Thymus (tissue), 11 donors: ENCODE data around the gene WDR27. TPM values are rescaled to one million over a fixed set of nuclear protein-coding genes. Genes with fewer than 3 reads are reported as not detected.

Experiments
- DNase-seq, 9 donors: peaks; one replicate each; pipeline ENCODE4 v3.0.0-alpha.2; 2013; ENCODE audit warnings: low spot score in 9 of 9, low read depth in 6 of 9, missing footprints in 1 of 9
- H3K27ac ChIP-seq, 2 donors: one replicate each; pipeline ENCODE4 v1.5.1; 2013; ENCODE audit warnings: control low read depth in 1 of 2, low read depth in 1 of 2, low read length in 1 of 2, mild to moderate bottlenecking in 1 of 2, moderate library complexity in 1 of 2
- H3K27me3 ChIP-seq, 2 donors: one replicate each; pipeline ENCODE4 v1.5.1; 2013; ENCODE audit warnings: low read length in 1 of 2; ENCODE audit not compliant: control insufficient read depth in 2 of 2, insufficient read depth in 1 of 2
- H3K36me3 ChIP-seq, 2 donors: one replicate each; pipeline ENCODE4 v1.5.1; 2013; ENCODE audit warnings: low read length in 1 of 2, mild to moderate bottlenecking in 1 of 2, moderate library complexity in 1 of 2; ENCODE audit not compliant: control insufficient read depth in 2 of 2, insufficient read depth in 2 of 2
- H3K4me1 ChIP-seq, 2 donors: one replicate each; pipeline ENCODE4 v1.5.1; 2013; ENCODE audit warnings: low read length in 2 of 2; ENCODE audit not compliant: control insufficient read depth in 2 of 2, insufficient read depth in 2 of 2
- H3K4me3 ChIP-seq, 2 donors: one replicate each; pipeline ENCODE4 v1.5.1; 2013; ENCODE audit warnings: low read length in 2 of 2, control low read depth in 1 of 2, mild to moderate bottlenecking in 1 of 2
- H3K9me3 ChIP-seq, 2 donors: one replicate each; pipeline ENCODE4 v1.5.1; 2013; ENCODE audit warnings: low read length in 1 of 2, mild to moderate bottlenecking in 1 of 2; ENCODE audit not compliant: control insufficient read depth in 2 of 2, insufficient read depth in 1 of 2
- WGBS: extraction: QIAGEN DNeasy Blood & Tissue Kit; methylation state at CpG from one replicate; pipeline ENCODE4 v1.1.7; 2013; 5-methylcytosine and 5-hydroxymethylcytosine counted together
- polyA plus RNA-seq: library from polyadenylated mRNA; stranded (reverse); fragments of 200-250 nt; gene quantifications from one replicate; pipeline ENCODE4 v1.2.3, GENCODE V29; 2013
- total RNA-seq: library from RNA; stranded (reverse); fragments of 120-200 nt; gene quantifications from one replicate; pipeline ENCODE4 v1.2.4, GENCODE V29; 2013
- donor health status: healthy.

Gene WDR27
- total and polyA plus RNA-seq, 2 donors: 13.9 to 42.0 TPM

DNA sequence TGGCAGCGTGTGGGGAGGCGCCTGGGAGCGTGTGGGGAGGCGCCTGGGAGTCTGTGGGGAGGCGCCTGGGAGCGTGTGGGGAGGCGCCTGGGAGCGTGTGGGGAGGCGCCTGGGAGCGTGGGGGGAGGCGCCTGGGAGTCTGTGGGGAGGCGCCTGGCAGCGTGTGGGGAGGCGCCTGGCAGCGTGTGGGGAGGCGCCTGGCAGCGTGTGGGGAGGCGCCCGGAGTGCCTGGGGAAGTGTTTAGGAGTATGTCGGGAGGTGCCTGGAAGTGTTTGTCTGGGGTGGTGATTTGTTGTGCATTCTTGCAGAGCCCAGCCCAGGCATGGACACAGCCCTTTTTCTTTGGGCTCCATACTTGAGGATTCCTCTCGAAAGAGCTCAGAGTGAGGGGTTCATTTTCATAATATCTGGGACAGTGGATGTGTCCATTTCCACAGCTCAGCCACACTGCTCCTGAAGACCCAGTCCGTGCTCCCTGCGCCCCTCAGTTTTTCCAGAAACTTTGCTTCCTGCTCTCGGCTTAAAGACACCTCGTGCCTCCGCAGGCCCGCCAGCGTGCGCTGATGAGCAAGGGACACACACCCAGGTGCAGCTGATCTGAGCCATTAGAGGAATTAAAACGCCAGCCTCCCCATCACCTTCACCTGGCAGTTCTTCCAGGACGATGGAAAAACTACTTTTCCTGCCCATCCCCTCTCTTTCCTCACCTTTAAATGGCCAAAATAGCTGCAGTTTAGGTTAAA lies 276.0 kb downstream of the WDR27 start:
- no peak overlapping the region for H3K4me3 ChIP-seq
- WGBS: 94% methylated on average over 31 of the region's 31 CpGs
- H3K4me1 ChIP-seq: peaks cover 0 to 6% of the 10 kb centered on the region in 2 donors
- H3K36me3 ChIP-seq: no peaks in the 10 kb centered on the region
- H3K27me3 ChIP-seq: no peaks in the 10 kb centered on the region
- no peak overlapping the region for H3K27ac ChIP-seq
- DNase-seq: no peak
- H3K9me3 ChIP-seq: peaks cover 5 to 38% of the 10 kb centered on the region in 2 donors

DNA sequence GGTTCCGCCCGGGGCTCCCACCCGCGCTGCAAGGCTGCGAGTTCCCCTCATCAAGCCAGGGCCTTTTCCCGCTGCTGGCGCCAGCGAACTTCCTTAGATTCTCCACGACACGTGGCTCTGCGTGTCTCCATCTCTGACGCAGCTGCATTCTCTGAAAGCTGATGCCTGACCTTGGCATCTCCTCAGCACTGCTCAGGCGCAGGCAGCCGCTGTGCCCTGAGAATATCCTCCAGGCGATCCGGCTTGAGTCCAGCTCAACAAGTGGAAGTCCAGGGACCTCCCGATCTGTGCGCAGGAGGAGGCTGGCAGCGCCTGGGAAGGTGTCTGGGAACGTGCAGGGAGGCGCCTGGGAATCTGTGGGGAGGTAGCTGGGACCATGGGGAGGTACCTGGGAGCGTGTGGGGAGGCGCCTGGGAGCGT lies 277.0 kb downstream of the WDR27 start:
- Histone ChIP-seq H3K4me3 (no peak overlapping the region), H3K4me1 (peaks cover 0 to 6% of the 10 kb centered on the region in 2 donors), H3K27ac (no peak overlapping the region)

DNA sequence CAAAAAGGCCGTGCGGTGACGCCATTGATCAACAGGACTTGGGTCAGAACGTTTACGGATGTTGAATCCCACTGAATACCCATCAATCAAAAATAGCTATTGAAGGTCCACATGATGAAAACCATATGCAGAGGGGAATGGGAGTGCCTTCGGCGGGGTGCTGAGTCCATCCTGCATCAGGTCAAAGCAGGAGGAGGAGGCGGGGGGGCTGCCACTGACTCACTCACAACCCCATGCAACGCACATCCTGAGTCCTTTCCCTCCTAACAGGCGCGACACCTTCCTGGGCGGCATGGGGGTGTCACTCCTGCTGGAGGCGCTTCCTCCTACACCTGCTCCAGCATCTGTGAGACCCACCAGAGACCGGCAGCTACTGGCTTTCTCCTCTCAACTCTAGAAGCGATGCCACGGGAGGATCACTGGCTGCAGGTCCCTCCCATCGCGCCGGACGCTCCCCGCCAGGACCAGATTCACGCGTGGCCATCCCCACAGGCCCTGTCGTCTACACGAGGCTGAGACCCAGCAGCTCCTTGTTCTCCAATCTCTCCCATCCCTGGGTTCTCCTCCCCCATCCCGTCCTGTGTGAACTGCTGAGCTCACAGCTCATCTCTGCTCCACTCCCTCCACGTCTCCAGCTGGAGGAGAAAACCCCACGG lies 277.6 kb downstream of the WDR27 start:
- peaks cover 0 to 6% of the 10 kb centered on the region in 2 donors for H3K4me1 ChIP-seq
- H3K27me3 ChIP-seq: no peaks in the 10 kb centered on the region
- peaks cover 3 to 31% of the 10 kb centered on the region in 2 donors for H3K9me3 ChIP-seq
- no peak overlapping the region for H3K4me3 ChIP-seq
- no peak overlapping the region for H3K27ac ChIP-seq
- DNase-seq: no peak
- 92% methylated on average over 28 of the region's 28 CpGs for WGBS
- H3K36me3 ChIP-seq: no peaks in the 10 kb centered on the region

More for the DNA sequence above, 277.0 kb downstream of the WDR27 start:
- WGBS: 90% methylated on average over 24 of the region's 24 CpGs
- no peaks in the 10 kb centered on the region for H3K36me3 ChIP-seq
- no peaks in the 10 kb centered on the region for H3K27me3 ChIP-seq
- DNase-seq: no peak
- H3K9me3 ChIP-seq: peaks cover 3 to 31% of the 10 kb centered on the region in 2 donors

DNA sequence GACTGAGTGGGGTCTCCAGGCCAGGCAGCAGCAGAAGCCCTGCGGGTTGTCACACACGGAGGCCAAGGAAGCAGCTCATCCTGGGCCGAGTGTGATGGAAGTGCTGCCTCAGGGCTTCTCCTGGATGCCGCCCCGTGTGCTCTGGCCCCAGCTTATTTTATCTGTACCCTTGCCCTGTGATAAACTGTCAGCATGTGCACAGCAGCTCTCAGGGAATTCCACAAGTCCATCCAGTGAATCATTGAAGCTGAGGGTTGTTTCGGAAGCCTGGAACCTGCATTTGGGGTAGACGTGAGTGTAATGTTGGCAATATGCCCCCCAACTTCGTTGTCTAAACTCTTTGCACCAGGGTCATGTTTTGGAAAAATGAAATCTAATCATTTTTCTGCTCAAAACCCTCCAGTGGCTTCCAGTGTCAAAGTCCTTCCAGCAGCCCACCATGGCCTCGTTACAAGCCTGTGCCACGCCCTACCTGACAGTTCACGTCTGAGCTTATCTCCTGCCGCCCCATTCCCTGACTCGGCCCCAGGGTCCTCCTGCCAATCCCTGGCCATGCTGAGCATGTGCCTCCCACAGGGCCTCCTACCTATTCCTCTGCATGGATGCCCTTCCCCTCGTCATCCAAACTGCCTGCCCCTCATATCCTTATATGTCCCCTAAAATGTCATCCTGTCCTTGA lies 280.1 kb downstream of the WDR27 start:
- H3K4me3 ChIP-seq: no peak overlapping the region
- no peaks in the 10 kb centered on the region for H3K4me1 ChIP-seq
- WGBS: 94% methylated on average over 14 of the region's 14 CpGs
- peaks cover 3 to 20% of the 10 kb centered on the region in 2 donors for H3K9me3 ChIP-seq
- H3K27ac ChIP-seq: no peak overlapping the region
- no peaks in the 10 kb centered on the region for H3K36me3 ChIP-seq
- DNase-seq: no peak
- H3K27me3 ChIP-seq: no peaks in the 10 kb centered on the region

DNA sequence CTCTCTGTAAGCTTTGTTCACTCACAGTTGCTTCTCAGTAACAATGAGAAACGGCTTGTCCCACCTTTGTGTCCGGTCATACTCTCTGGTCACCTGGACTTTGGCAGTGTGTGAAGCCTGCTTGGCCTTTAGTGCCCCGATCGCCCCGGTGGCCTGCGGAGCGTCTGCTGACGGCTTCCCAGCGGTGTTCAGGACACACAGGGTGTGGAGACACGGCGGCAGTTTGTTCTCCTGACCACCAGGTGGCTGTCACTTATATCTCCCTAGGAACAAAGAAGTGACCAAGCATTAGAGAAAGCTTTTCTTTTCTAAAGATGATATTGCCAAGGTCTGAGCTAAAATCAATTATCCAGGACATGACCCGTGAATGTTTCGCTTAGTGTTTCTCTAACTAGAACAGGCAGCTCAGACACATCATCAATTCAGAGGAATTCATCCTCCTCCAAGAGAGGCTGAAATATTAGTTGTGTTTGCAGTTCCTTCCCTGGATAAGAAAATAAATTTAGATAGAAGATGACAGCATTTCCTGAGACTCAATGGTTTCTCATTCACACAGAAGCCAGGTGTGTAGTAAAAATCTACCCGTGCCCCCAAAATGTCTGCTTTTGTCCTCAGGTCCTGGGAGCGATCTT lies 280.8 kb downstream of the WDR27 start:
- Histone ChIP-seq H3K36me3 (no peaks in the 10 kb centered on the region), H3K27ac (no peak overlapping the region), H3K9me3 (peaks cover 3 to 20% of the 10 kb centered on the region in 2 donors), H3K27me3 (no peaks in the 10 kb centered on the region), H3K4me3 (no peak overlapping the region), H3K4me1 (no peaks in the 10 kb centered on the region)
- DNase-seq: no peak
- WGBS: 74% methylated on average over 15 of the region's 15 CpGs

DNA sequence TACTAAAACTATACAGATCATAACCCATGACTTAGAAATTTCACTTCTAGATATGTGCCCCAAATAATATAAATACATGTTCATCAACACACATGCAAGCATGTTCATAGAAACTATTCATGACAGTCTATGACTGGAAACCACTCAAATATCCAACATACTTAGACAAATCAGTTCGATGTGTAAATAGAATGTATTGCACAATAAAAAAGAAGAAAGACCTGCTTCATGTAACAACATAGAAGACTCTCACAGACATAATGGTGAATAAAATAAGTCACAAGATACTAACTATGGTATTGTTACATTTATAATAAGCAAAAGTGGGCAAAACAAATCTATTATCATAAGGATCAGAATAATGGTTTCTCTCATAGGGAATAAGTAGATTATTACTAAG lies 284.7 kb downstream of the WDR27 start:
- Histone ChIP-seq H3K4me1 (no peaks in the 10 kb centered on the region), H3K9me3 (peaks cover 0 to 12% of the 10 kb centered on the region in 2 donors), H3K36me3 (no peaks in the 10 kb centered on the region), H3K4me3 (no peak overlapping the region), H3K27ac (no peak overlapping the region), H3K27me3 (no peaks in the 10 kb centered on the region)
- 94% methylated on average over 1 of the region's 1 CpG for WGBS
- no peak for DNase-seq

DNA sequence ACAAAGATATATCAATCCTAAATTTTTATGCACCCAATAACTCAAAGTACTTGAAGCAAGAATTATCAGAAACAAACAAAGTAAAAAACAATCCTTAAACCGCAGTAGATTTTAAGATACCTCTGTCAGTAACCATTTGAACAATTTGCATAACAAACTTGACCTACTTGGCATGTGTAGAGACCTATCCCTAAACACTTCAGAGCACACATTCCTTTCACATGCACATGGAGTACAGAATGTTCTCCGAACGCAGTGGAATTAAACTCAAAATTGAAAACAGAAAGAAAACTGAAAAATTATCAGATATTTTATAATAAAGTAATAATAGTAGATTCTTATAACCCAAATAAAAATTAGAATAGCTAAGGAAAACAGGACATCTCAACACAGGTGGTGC lies 285.6 kb downstream of the WDR27 start:
- no peaks in the 10 kb centered on the region for H3K27me3 ChIP-seq
- no peaks in the 10 kb centered on the region for H3K4me1 ChIP-seq
- WGBS: 91% methylated on average over 3 of the region's 3 CpGs
- no peaks in the 10 kb centered on the region for H3K36me3 ChIP-seq
- no peak overlapping the region for H3K27ac ChIP-seq
- no peak for DNase-seq
- peaks cover 0 to 18% of the 10 kb centered on the region in 2 donors for H3K9me3 ChIP-seq
- no peak overlapping the region for H3K4me3 ChIP-seq

DNA sequence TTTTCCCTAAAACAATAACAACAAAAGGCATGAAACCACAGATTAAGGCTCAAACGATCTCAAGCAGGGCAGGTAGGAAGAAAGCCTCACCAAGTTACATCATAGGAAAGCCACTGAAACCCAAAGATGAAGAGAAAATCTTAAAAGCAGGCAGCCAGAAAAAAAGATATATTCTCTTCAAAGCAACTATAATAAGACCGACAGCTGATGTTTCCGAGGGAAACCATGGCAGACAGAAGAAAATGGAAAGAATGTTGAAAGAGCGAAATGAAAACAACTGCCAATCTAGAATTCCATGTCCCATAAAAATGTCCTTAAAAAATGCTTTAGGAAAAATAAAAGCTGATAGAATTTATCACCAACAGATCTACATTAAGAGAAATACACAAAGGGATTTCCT lies 286.6 kb downstream of the WDR27 start:
- DNase-seq: no peak
- WGBS: 92% methylated on average over 4 of the region's 4 CpGs

DNA sequence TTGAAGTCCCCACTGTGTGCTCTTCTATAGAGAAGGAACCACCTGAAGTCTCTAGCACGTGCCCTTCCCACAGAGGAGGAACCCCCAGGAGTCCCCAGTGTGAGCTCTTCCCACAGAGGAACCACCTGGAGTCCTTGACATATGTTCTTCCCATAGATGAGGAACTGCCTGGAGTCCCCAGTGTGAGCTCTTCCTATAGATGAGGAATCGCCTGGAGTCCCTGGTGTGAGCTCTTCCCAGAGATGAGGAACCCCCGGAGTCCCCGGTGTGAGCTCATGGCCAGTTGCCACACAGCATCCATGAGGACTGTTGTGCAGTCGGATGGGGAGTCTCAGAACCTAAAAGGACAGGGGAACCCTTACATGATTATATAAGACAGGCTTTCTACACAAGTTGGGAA lies 290.1 kb downstream of the WDR27 start:
- H3K36me3 ChIP-seq: no peaks in the 10 kb centered on the region
- DNase-seq: no peak
- H3K27me3 ChIP-seq: no peaks in the 10 kb centered on the region
- no peak overlapping the region for H3K4me3 ChIP-seq
- H3K4me1 ChIP-seq: no peaks in the 10 kb centered on the region
- peaks cover 0 to 24% of the 10 kb centered on the region in 2 donors for H3K9me3 ChIP-seq
- no peak overlapping the region for H3K27ac ChIP-seq
- WGBS: 86% methylated on average over 5 of the region's 5 CpGs

More for the DNA sequence above, 286.6 kb downstream of the WDR27 start:
- no peaks in the 10 kb centered on the region for H3K4me1 ChIP-seq
- H3K9me3 ChIP-seq: peaks cover 0 to 19% of the 10 kb centered on the region in 2 donors
- no peak overlapping the region for H3K27ac ChIP-seq
- no peak overlapping the region for H3K4me3 ChIP-seq
- no peaks in the 10 kb centered on the region for H3K27me3 ChIP-seq
- no peaks in the 10 kb centered on the region for H3K36me3 ChIP-seq
